ENCODE results near the gene NBL1. TPM values are rescaled to one million over a fixed set of nuclear protein-coding genes. Genes with fewer than 3 reads are reported as not detected.

Gene NBL1
- total RNA-seq, 1 donor from 2014 or later = 2.4 TPM

GRCh38 chr1:19605967-19606366 lies 38.1 kb upstream of the NBL1 start:
- Mint-ChIP-seq H3K36me3 (peaks cover 5% of the 10 kb centered on the region), H3K27me3 (ENCODE audit: insufficient read depth, low read depth) (no peaks in the 10 kb centered on the region), H3K9me3 (no peaks in the 10 kb centered on the region), H3K27ac (no peak overlapping the region), H3K4me1 (no peaks in the 10 kb centered on the region), H3K4me3 (no peak overlapping the region)
- H3K4me1 ChIP-seq = no peaks in the 10 kb centered on the region
- peaks cover 48% of the 10 kb centered on the region for H4K20me1 ChIP-seq (ENCODE audit: low read depth)
- H3K9me3 ChIP-seq (ENCODE audit: low read depth) = no peaks in the 10 kb centered on the region
- H3K27me3 ChIP-seq = no peaks in the 10 kb centered on the region
- no peak overlapping the region for H3K27ac ChIP-seq
- no peaks in the 10 kb centered on the region for H3K36me3 ChIP-seq
- no peak overlapping the region for H2AFZ ChIP-seq (replicated peaks)
- no peak for DNase-seq (ENCODE audit: low spot score)
- peaks cover 69% of the 10 kb centered on the region for H3K79me2 ChIP-seq (ENCODE audit: low read depth)
- no peak overlapping the region for H3K9ac ChIP-seq
- H3K4me2 ChIP-seq = no peak overlapping the region
- H3F3A ChIP-seq (ENCODE audit: low read depth) = no peaks in the 10 kb centered on the region
- TF ChIP-seq, protein P1, sequence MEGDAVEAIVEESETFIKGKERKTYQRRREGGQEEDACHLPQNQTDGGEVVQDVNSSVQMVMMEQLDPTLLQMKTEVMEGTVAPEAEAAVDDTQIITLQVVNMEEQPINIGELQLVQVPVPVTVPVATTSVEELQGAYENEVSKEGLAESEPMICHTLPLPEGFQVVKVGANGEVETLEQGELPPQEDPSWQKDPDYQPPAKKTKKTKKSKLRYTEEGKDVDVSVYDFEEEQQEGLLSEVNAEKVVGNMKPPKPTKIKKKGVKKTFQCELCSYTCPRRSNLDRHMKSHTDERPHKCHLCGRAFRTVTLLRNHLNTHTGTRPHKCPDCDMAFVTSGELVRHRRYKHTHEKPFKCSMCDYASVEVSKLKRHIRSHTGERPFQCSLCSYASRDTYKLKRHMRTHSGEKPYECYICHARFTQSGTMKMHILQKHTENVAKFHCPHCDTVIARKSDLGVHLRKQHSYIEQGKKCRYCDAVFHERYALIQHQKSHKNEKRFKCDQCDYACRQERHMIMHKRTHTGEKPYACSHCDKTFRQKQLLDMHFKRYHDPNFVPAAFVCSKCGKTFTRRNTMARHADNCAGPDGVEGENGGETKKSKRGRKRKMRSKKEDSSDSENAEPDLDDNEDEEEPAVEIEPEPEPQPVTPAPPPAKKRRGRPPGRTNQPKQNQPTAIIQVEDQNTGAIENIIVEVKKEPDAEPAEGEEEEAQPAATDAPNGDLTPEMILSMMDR (IDR thresholded peaks at IDR 0.05) = no peak
- TF ChIP-seq EZH2phosphoT487 (IDR thresholded peaks at IDR 0.05) (no peak), EZH2 (IDR thresholded peaks at IDR 0.05) (no peak)
- no peak overlapping the region for H3K4me3 ChIP-seq

GRCh38 chr1:19606817-19607642 lies 37.1 kb upstream of the NBL1 start:
- Histone ChIP-seq H3K4me3 (no peak overlapping the region), H3F3A (ENCODE audit: low read depth) (no peaks in the 10 kb centered on the region), H3K9me3 (ENCODE audit: low read depth) (no peaks in the 10 kb centered on the region), H3K27ac (no peak overlapping the region), H3K27me3 (no peaks in the 10 kb centered on the region), H3K79me2 (ENCODE audit: low read depth) (peaks cover 63% of the 10 kb centered on the region), H4K20me1 (ENCODE audit: low read depth) (peaks cover 39% of the 10 kb centered on the region), H3K4me1 (no peaks in the 10 kb centered on the region), H2AFZ (replicated peaks) (no peak overlapping the region), H3K4me2 (no peak overlapping the region), H3K9ac (no peak overlapping the region), H3K36me3 (no peaks in the 10 kb centered on the region)
- Mint-ChIP-seq H3K36me3 (peaks cover 5% of the 10 kb centered on the region), H3K9me3 (no peaks in the 10 kb centered on the region), H3K4me1 (no peaks in the 10 kb centered on the region), H3K27me3 (ENCODE audit: insufficient read depth, low read depth) (no peaks in the 10 kb centered on the region), H3K27ac (no peak overlapping the region), H3K4me3 (no peak overlapping the region)
- no peak for DNase-seq (ENCODE audit: low spot score)
- no peak for TF ChIP-seq EZH2 (IDR thresholded peaks at IDR 0.05)
- no peak for TF ChIP-seq EZH2phosphoT487 (IDR thresholded peaks at IDR 0.05)
- TF ChIP-seq, protein P1 (IDR thresholded peaks at IDR 0.05) = no peak

- Histone ChIP-seq H3F3A (ENCODE audit: low read depth) (no peaks in the 10 kb centered on the region), H3K4me2 (no peak overlapping the region), H3K79me2 (ENCODE audit: low read depth) (peaks cover 51% of the 10 kb centered on the region), H2AFZ (replicated peaks) (no peak overlapping the region), H3K4me3 (no peak overlapping the region), H3K27me3 (no peaks in the 10 kb centered on the region), H3K27ac (no peak overlapping the region), H3K36me3 (no peaks in the 10 kb centered on the region), H3K9ac (no peak overlapping the region), H4K20me1 (ENCODE audit: low read depth) (peaks cover 35% of the 10 kb centered on the region), H3K9me3 (ENCODE audit: low read depth) (no peaks in the 10 kb centered on the region), H3K4me1 (no peaks in the 10 kb centered on the region)
- TF ChIP-seq EZH2 (IDR thresholded peaks at IDR 0.05) = no peak
- TF ChIP-seq, protein P1 (IDR thresholded peaks at IDR 0.05) = no peak
- TF ChIP-seq EZH2phosphoT487 (IDR thresholded peaks at IDR 0.05) = no peak
- Mint-ChIP-seq H3K27me3 (ENCODE audit: insufficient read depth, low read depth) (no peaks in the 10 kb centered on the region), H3K4me1 (no peaks in the 10 kb centered on the region), H3K9me3 (no peaks in the 10 kb centered on the region), H3K27ac (no peak overlapping the region), H3K4me3 (no peak overlapping the region), H3K36me3 (peaks cover 7% of the 10 kb centered on the region)
- no peak for DNase-seq (ENCODE audit: low spot score)
These were observed 35.9 kb upstream of the NBL1 start for GRCh38 chr1:19608232-19608631.
